HG02884 (cell line): ENCODE results near the gene KCNA10.

Experiments
- ATAC-seq: cut with Tn5 transposase; IDR thresholded peaks from one replicate; pipeline ENCODE4 v1.9.1; 2021; ENCODE audit warnings: mild to moderate bottlenecking, moderate library complexity; ENCODE audit not compliant: unreplicated experiment

The KCNA10 gene

DNA sequence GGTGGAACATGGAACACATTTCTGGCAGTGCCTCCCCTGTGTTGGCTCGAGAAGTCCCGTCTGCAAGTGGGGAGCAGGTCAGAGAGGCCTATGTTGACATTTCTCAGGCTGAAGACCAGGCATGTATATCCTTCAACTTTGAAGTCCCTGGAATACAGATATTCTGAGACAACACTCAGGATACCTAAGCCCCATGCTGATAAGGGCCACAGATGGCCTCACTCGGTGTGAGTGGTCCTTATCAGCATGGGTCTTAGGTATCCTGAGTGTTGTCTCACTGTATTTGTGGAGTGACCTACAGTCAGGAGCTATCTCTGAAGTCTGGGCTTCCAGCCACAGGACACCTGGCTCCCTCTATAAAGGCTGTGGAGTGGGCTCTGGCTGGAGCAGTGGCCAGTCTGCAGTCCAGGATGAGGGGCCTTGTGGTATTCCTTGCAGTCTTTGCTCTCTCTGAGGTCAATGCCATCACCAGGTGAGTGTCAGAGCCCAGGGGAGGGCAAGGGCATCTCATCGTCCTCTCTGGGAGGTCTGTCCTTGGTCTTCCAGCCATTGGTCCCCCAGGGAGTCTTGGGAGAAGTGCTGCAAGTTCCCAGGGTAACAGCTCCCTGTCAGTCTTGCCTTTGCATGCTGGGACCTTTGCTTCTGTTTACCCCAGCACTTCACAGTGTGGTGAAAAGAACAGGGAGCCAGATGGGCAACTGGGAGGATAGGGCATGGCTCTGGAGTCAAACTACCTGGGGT is 38.4 kb downstream of the KCNA10 start:
- ATAC-seq, result no peak

DNA sequence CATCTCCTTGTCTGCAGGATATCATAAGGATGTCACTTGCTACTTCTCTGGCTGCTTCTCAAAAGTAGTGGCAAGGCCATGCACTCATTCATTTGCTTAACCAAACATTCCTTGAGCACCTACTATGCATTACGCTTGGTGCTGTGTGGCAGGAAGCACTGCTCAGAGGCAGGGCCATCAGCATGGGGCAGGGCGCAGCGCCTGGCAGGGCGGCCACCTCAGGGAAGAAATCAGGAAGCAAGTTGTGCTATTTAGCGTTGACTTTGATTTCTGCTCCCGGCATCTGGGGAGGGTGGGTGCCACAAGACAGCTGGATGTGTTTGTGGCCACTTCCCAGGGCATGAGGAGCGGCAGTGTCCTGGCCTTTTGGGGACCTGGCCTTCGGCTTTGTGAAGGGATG is 40.1 kb downstream of the KCNA10 start:
- no peak for ATAC-seq

DNA sequence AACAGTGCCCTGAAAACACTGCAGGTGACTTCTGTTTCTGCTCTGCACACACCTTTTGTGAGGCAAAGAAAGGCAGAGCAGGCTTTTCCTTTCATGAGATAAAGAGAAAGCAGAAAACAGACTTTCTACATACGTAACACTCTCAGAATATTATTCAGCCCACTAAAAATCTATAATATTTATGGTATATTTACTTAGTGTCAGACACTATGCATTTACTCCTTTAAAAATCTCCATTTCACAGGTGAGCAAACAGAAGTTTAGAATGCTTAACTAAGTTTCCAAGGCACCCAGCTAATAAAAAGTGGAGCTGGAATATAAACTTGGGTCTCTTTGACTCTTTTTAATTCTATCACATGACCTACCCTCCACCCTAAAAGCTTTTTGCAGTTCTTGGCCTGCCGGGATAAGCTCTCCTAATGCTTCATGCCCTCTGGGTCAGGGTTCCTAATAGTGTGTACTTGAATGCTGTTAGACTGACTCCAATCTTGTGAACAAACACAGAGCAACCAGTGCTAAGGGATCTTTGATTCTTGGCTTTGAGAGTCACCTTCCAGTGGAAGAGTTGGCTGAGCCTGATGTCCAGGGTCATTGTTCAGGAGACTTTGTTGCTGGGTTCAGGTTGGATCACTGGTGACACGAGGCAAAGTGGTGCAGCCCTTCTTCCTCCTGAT is 40.9 kb downstream of the KCNA10 start:
- ATAC-seq, result no peak

DNA sequence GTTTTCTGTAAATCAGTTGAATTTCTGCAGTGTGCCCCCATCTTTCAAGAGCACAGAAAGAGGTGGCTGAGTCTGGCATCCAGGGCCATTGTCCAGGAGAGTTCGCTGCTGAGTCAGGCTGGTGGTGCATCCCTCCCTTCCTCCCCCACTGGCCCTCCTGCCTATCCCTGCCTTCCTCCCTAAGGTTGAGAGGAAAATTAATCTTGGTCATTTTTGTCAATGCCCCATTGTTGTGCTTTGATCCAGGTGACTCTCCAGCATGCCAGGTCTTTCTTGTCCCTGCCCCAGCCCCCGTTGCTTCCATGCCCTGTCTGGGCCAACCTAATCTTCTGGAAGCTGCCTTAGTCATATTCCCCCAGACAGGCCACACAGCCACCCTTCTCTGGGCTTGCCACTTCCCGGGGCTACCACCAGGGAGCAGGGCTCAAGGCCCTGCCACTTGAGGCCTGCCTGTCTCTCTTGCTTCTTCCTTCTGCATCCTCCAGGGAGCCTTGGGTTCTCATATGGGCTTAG is 41.5 kb downstream of the KCNA10 start:
- ATAC-seq, result no peak

DNA sequence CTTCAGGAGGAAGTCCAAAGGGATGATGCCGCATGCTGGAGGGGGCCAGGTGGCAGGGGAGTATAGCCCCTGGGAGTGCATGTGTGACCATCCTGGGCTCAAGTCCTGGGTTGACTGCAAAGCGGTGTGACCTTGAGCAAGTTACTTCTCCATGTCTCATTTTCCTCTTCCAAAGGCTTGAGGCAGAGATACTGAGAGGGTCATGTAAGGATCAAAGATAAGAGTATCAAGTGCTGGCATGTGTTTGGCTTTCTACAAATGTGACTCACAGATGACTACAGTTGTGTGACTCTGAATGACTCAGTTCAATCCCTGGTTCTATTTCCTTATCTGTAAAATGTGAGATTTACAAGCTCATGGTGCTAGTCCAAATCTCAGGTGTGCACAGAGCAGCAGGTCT is 41.9 kb downstream of the KCNA10 start:
- ATAC-seq, result no peak

DNA sequence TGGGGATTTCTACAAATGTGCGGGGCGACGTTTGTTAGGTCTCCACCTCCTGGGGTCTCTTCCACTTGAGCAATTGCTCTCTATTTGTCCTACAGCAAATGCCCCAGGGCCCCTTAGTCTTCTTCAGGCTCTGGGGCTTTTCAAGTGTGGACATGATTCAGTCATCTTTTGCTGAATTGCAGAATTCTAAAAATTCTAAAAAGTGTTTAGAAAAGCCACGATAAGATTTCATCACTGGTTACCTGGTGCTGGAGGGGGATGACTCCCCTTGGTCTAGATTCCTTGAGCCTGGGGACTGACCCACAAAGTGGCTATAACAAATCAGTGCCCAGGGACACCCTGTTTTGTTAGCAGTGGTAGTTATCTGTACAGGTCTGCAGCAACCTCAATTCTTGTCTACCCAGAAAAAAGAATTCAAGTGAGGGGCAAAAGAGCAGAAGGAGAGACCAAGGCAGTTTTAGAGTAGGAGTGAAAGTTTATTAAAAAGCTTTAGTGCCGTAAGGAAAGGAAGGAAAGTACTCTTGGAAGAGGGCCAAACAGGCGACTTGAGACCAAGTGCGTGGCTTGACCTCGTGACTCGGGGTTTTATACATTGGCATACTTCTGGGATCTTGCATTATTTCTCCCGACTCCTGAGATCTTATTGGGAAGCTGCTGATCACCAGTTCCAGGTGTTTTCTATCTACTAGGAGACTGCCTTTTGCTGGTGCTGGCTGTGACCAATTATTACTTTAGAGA is 42.8 kb downstream of the KCNA10 start:
- no peak for ATAC-seq

DNA sequence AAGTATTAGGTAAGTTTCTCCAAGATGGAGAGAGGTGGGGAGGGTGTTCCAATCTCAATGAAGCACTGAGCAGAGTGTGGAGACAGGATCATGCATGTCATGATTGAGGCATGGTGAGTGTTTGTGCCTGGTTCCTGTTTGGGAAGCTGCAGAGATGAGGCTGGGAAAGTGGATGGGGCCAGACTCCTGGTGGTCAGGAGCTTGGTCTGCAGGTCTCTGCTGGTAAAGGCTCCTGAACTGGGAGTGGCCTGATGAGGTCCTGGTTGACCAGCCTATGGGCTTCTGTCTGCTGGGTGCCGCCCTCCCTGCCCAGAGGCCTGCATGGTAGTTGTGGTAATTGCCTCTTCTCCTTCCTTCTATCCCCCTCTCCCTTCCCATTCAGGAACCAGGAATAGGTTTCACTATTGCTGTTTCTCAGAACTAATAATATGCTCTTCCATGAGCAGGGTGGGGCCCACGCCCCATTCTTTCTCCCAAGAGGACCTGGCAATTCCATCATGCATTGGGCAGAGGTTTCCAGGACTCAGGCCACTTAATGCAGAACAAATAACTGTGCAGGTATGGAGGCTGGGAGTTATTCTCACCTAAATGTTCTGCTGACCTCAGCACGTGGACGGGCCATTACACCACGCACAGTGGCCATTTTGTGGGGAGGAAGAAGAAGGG is 43.5 kb downstream of the KCNA10 start:
- ATAC-seq, result no peak

DNA sequence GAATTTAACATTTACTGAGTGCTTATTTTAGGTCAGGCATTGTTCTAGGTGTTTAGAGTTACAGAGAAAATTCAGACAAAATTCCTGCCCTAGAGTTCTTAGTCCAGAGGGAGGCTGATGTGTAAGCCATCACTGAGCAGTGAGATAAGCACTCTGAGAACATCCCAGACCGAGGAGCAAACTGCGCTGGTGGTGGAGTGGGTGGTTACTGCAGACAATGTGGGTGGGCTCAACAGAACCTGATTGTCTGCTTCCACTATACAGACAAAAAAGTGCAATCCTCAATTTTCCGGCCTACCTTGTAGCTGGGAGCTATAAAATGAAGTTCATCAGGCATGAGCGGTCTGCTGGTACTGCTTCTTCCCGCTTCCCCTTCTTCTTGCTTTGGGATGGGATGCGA is 44.5 kb downstream of the KCNA10 start:
- no peak for ATAC-seq

DNA sequence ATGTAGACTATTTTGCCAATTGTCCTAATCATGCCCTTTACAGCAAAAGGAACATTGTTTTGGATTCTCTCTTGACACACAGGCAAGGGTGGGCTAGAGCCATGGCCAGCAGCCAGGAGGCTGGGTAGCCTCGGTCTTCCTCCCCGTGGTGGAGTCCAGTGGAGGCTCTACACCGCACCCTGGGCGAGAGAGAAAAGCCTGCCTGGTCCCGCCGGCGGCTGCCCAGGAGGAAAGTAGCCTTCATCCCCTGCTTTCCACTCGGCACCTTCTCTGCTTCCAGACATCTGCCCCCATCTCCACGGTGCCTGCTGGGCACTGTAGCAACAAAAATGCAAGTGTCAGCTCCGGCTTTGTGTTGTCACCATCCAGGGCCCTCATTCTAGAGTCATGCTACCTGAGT is 46.4 kb downstream of the KCNA10 start:
- no peak for ATAC-seq

DNA sequence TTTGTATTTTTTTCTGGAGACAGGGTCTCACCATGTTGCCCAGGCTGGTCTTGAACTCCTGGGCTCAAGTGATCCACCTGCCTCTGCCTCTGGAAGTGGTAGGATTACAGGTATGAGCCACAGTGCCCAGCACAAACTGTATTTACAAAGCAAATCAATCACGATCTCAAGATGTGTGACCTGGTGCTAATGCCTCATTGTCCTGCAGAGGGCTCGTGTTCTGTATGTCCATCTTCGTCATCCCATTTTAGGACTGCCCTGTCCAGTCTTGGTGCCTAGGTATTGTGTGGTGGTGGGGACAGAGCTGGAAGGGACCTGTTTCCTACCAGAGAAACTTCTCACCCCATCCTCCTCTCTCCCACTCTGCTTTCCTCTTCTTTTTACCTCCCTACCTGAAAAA is 47.8 kb downstream of the KCNA10 start:
- ATAC-seq, result no peak
